ENCODE measurements around the gene DCAF7. TPM values are rescaled to one million over a fixed set of nuclear protein-coding genes. Genes with fewer than 3 reads are reported as not detected.

Gene DCAF7
- total and polyA plus RNA-seq, 8 donors = 11.6 to 45.5 (median 17.4) TPM

GRCh38 chr17:63633742-63634141, 83.5 kb downstream of the DCAF7 start:
- TF ChIP-seq CTCF (IDR thresholded peaks at IDR 0.05) (no peak), POLR2A (IDR thresholded peaks at IDR 0.05) (no peak), POLR2AphosphoS5 (IDR thresholded peaks at IDR 0.05) (no peak), EP300 (IDR thresholded peaks at IDR 0.05) (no peak)
- Histone ChIP-seq H3K27me3 (no peaks in the 10 kb centered on the region), H3K27ac (peak overlapping the region in 2 of 5 donors; percentile 58 to 61), H3K4me1 (peaks cover 11 to 77% (median 52%) of the 10 kb centered on the region in 4 donors), H3K9me3 (no peaks in the 10 kb centered on the region), H3K4me3 (no peak overlapping the region), H3K36me3 (peaks cover 16 to 68% (median 65%) of the 10 kb centered on the region in 4 donors)
- intact Hi-C loops (cut with DNase I; ENCODE audit: low total_unique reads) = no loop called here
- no peak for DNase-seq

- Histone ChIP-seq H3K4me1 (peaks cover 7 to 77% (median 50%) of the 10 kb centered on the region in 4 donors), H3K9me3 (no peaks in the 10 kb centered on the region), H3K27me3 (no peaks in the 10 kb centered on the region), H3K36me3 (peaks cover 16 to 68% (median 65%) of the 10 kb centered on the region in 4 donors), H3K4me3 (no peak overlapping the region), H3K27ac (peak overlapping the region in 3 of 5 donors; percentile 20 to 61 (median 58))
- peak in 1 of 2 donors; percentile 38 for DNase-seq
- WGBS, 5 donors = 66 to 90% (median 80%) methylated on average over 4 of the region's 4 CpGs
- intact Hi-C loops (cut with DNase I; ENCODE audit: low total_unique reads) = no loop called here
- TF ChIP-seq POLR2AphosphoS5 (IDR thresholded peaks at IDR 0.05) = no peak
- no peak for TF ChIP-seq POLR2A (IDR thresholded peaks at IDR 0.05)
- TF ChIP-seq CTCF (IDR thresholded peaks at IDR 0.05) = no peak
- no peak for TF ChIP-seq EP300 (IDR thresholded peaks at IDR 0.05)
Measured at GRCh38 chr17:63634163-63634562, 83.9 kb downstream of the DCAF7 start.

- H3K27ac ChIP-seq = peak overlapping the region in 2 of 5 donors; percentile 58 to 61
- 72 to 100% (median 92%) methylated on average over 1 of the region's 1 CpG for WGBS, 5 donors
Measured at GRCh38 chr17:63634816-63635215, 84.5 kb downstream of the DCAF7 start.

GRCh38 chr17:63635290-63635689, 85.0 kb downstream of the DCAF7 start:
- 73 to 95% (median 85%) methylated on average over 2 of the region's 2 CpGs for WGBS, 5 donors
- peaks cover 7 to 70% (median 44%) of the 10 kb centered on the region in 4 donors for H3K4me1 ChIP-seq
- H3K27ac ChIP-seq = peak overlapping the region in 2 of 5 donors; percentile 58 to 61
- H3K27me3 ChIP-seq = no peaks in the 10 kb centered on the region
- H3K36me3 ChIP-seq = peaks cover 16 to 68% (median 65%) of the 10 kb centered on the region in 4 donors
- H3K9me3 ChIP-seq = no peaks in the 10 kb centered on the region
- TF ChIP-seq CTCF (IDR thresholded peaks at IDR 0.05) = no peak
- TF ChIP-seq POLR2AphosphoS5 (IDR thresholded peaks at IDR 0.05) = no peak
- TF ChIP-seq EP300 (IDR thresholded peaks at IDR 0.05) = no peak
- TF ChIP-seq POLR2A (IDR thresholded peaks at IDR 0.05) = no peak
- intact Hi-C loops (cut with DNase I; ENCODE audit: low total_unique reads) = no loop called here
- H3K4me3 ChIP-seq = no peak overlapping the region
- DNase-seq = no peak

More at GRCh38 chr17:63634816-63635215, 84.5 kb downstream of the DCAF7 start:
- Histone ChIP-seq H3K4me1 (peaks cover 7 to 73% (median 46%) of the 10 kb centered on the region in 4 donors), H3K27me3 (no peaks in the 10 kb centered on the region), H3K36me3 (peaks cover 16 to 68% (median 65%) of the 10 kb centered on the region in 4 donors), H3K4me3 (no peak overlapping the region), H3K9me3 (no peaks in the 10 kb centered on the region)
- DNase-seq = no peak
- intact Hi-C loops (cut with DNase I; ENCODE audit: low total_unique reads) = no loop called here
- TF ChIP-seq EP300 (IDR thresholded peaks at IDR 0.05) = no peak
- TF ChIP-seq POLR2AphosphoS5 (IDR thresholded peaks at IDR 0.05) = no peak
- no peak for TF ChIP-seq POLR2A (IDR thresholded peaks at IDR 0.05)
- TF ChIP-seq CTCF (IDR thresholded peaks at IDR 0.05) = no peak
